Subcutaneous adipose tissue (tissue), 4 donors: ENCODE data around the gene MYO5A. TPM values are rescaled to one million over a fixed set of nuclear protein-coding genes. Genes with fewer than 3 reads are reported as not detected.

Experiments used
- CTCF ChIP-seq: fragments of 450-650 bp; IDR thresholded peaks from one replicate; pipeline ENCODE4 v1.5.1; 2016; ENCODE audit warnings: low read depth, mild to moderate bottlenecking, control low read depth, antibody characterized with exemption, moderate library complexity
- total RNA-seq, 4 donors: library from RNA; depleted of rRNA; stranded (reverse); fragments of >200 nt; gene quantifications; one replicate each; pipeline ENCODE4 v1.1.0, GENCODE V29; 2016

The MYO5A gene
- total RNA-seq, 4 donors from 2014 or later = 54.6 to 121 (median 99.4) TPM

- TF ChIP-seq CTCF = no peak
Measured at GRCh38 chr15:52417521-52417920, 111.2 kb downstream of the MYO5A start.

- TF ChIP-seq CTCF = no peak
Measured at GRCh38 chr15:52415628-52416027, 113.1 kb downstream of the MYO5A start.

- no peak for TF ChIP-seq CTCF
Measured at GRCh38 chr15:52414936-52415335, 113.7 kb downstream of the MYO5A start.

- no peak for TF ChIP-seq CTCF
Measured at GRCh38 chr15:52408823-52409222, 119.9 kb downstream of the MYO5A start.

- TF ChIP-seq CTCF = no peak
Measured at GRCh38 chr15:52407374-52407773, 121.3 kb downstream of the MYO5A start.

GRCh38 chr15:52406601-52407000 is 122.1 kb downstream of the MYO5A start:
- no peak for TF ChIP-seq CTCF

GRCh38 chr15:52405856-52406255 is 122.8 kb downstream of the MYO5A start:
- TF ChIP-seq CTCF = no peak
